Activated CD8-positive, alpha-beta memory T cell treated with anti-CD3 and anti-CD28 coated beads for 24 hours (primary cell): Measurements from ENCODE around the gene TCHHL1.
"Not testable (repeated sequence)": the region's sequence is repeated elsewhere in the genome, so short reads cannot be mapped to it uniquely, and the experiment has no call there.

Experiments
- DNase-seq: peaks from one replicate; pipeline ENCODE4 v3.0.0-alpha.2; 2020

The TCHHL1 gene

GRCh38 chr1:152084853-152085252, 4.0 kb downstream of the TCHHL1 start:
- no peak for DNase-seq

- DNase-seq: not testable (repeated sequence)
These were observed 7.8 kb downstream of the TCHHL1 start for GRCh38 chr1:152081026-152081425.

GRCh38 chr1:152080494-152080893, 8.4 kb downstream of the TCHHL1 start:
- DNase-seq: not testable (repeated sequence)

- no peak for DNase-seq
These were observed 9.9 kb downstream of the TCHHL1 start for GRCh38 chr1:152078831-152079441.

- no peak for DNase-seq
These were observed 16.6 kb downstream of the TCHHL1 start for GRCh38 chr1:152072311-152072710.

- DNase-seq: no peak
These were observed 17.7 kb downstream of the TCHHL1 start for GRCh38 chr1:152071123-152071522.

GRCh38 chr1:152067929-152068328, 20.9 kb downstream of the TCHHL1 start:
- no peak for DNase-seq

GRCh38 chr1:152067150-152067549, 21.7 kb downstream of the TCHHL1 start:
- DNase-seq: no peak

GRCh38 chr1:152061952-152062351, 26.9 kb downstream of the TCHHL1 start:
- no peak for DNase-seq

- no peak for DNase-seq
These were observed 35.5 kb downstream of the TCHHL1 start for GRCh38 chr1:152053375-152053774.

GRCh38 chr1:152052606-152053005, 36.3 kb downstream of the TCHHL1 start:
- peak; percentile 94 for DNase-seq

GRCh38 chr1:152050886-152051675, 37.8 kb downstream of the TCHHL1 start:
- no peak for DNase-seq

- DNase-seq: no peak
These were observed 39.4 kb downstream of the TCHHL1 start for GRCh38 chr1:152049291-152050083.

GRCh38 chr1:152048416-152049009, 40.4 kb downstream of the TCHHL1 start:
- DNase-seq: no peak

GRCh38 chr1:152047730-152048415, 41.0 kb downstream of the TCHHL1 start:
- peak; percentile 91 for DNase-seq

- DNase-seq: no peak
These were observed 41.5 kb downstream of the TCHHL1 start for GRCh38 chr1:152047413-152047729.

- no peak for DNase-seq
These were observed 44.5 kb downstream of the TCHHL1 start for GRCh38 chr1:152044386-152044785.

- no peak for DNase-seq
These were observed 45.0 kb downstream of the TCHHL1 start for GRCh38 chr1:152043870-152044269.

GRCh38 chr1:152042030-152042429, 46.8 kb downstream of the TCHHL1 start:
- no peak for DNase-seq

- no peak for DNase-seq
These were observed 49.0 kb downstream of the TCHHL1 start for GRCh38 chr1:152039886-152040285.

- no peak for DNase-seq
These were observed 49.4 kb downstream of the TCHHL1 start for GRCh38 chr1:152039461-152039860.

- DNase-seq: no peak
These were observed 50.0 kb downstream of the TCHHL1 start for GRCh38 chr1:152038871-152039270.
